ENCODE measurements around the gene LEPR.
A peak's percentile ranks its signal among the peaks of the same experiment; 100 is the strongest.

LEPR gene

GRCh38 chr1:65409816-65410326 is 10.6 kb upstream of the LEPR start:
- no peak for FAIRE-seq

- FAIRE-seq: no peak
These were observed 8.0 kb upstream of the LEPR start for GRCh38 chr1:65412256-65412983.

GRCh38 chr1:65412984-65413375 is 7.5 kb upstream of the LEPR start:
- no peak for FAIRE-seq

GRCh38 chr1:65414538-65414937 is 5.9 kb upstream of the LEPR start:
- peak; percentile 58 for FAIRE-seq

GRCh38 chr1:65416767-65417166 is 3.7 kb upstream of the LEPR start:
- FAIRE-seq: no peak

- FAIRE-seq: no peak
These were observed 2.7 kb upstream of the LEPR start for GRCh38 chr1:65417729-65418128.

- FAIRE-seq: no peak
These were observed 1.8 kb upstream of the LEPR start for GRCh38 chr1:65418522-65419185.

- FAIRE-seq: no peak
These were observed 533 bp upstream of the LEPR start for GRCh38 chr1:65419681-65420589.

GRCh38 chr1:65421351-65422025 is 1.0 kb downstream of the LEPR start:
- FAIRE-seq: no peak

- no peak for FAIRE-seq
These were observed 2.1 kb downstream of the LEPR start for GRCh38 chr1:65422241-65423203.

- FAIRE-seq: no peak
These were observed 3.6 kb downstream of the LEPR start for GRCh38 chr1:65423884-65424572.

GRCh38 chr1:65424573-65424889 is 4.1 kb downstream of the LEPR start:
- FAIRE-seq: no peak

- no peak for FAIRE-seq
These were observed 4.5 kb downstream of the LEPR start for GRCh38 chr1:65425006-65425405.

GRCh38 chr1:65425697-65426096 is 5.2 kb downstream of the LEPR start:
- FAIRE-seq: no peak

- FAIRE-seq: no peak
These were observed 8.6 kb downstream of the LEPR start for GRCh38 chr1:65429078-65429477.

- no peak for FAIRE-seq
These were observed 9.3 kb downstream of the LEPR start for GRCh38 chr1:65429806-65430205.

- peak; percentile 72 for FAIRE-seq
These were observed 10.7 kb downstream of the LEPR start for GRCh38 chr1:65431111-65431705.

- FAIRE-seq: no peak
These were observed 12.4 kb downstream of the LEPR start for GRCh38 chr1:65432918-65433317.

- FAIRE-seq: no peak
These were observed 13.8 kb downstream of the LEPR start for GRCh38 chr1:65434255-65434654.

- FAIRE-seq: no peak
These were observed 14.3 kb downstream of the LEPR start for GRCh38 chr1:65434760-65435159.

GRCh38 chr1:65435987-65436386 is 15.5 kb downstream of the LEPR start:
- no peak for FAIRE-seq

Measured in islet of Langerhans (tissue), 1 donor.